GM18526 (cell line): Measurements from ENCODE around the gene MBD6.

Source experiments
- POLR2A ChIP-seq: IDR thresholded peaks from 3 replicates; pipeline ENCODE4 v1.6.1; 2011; ENCODE audit not compliant: insufficient read length; ENCODE audit errors: extremely low read depth

MBD6 gene

DNA sequence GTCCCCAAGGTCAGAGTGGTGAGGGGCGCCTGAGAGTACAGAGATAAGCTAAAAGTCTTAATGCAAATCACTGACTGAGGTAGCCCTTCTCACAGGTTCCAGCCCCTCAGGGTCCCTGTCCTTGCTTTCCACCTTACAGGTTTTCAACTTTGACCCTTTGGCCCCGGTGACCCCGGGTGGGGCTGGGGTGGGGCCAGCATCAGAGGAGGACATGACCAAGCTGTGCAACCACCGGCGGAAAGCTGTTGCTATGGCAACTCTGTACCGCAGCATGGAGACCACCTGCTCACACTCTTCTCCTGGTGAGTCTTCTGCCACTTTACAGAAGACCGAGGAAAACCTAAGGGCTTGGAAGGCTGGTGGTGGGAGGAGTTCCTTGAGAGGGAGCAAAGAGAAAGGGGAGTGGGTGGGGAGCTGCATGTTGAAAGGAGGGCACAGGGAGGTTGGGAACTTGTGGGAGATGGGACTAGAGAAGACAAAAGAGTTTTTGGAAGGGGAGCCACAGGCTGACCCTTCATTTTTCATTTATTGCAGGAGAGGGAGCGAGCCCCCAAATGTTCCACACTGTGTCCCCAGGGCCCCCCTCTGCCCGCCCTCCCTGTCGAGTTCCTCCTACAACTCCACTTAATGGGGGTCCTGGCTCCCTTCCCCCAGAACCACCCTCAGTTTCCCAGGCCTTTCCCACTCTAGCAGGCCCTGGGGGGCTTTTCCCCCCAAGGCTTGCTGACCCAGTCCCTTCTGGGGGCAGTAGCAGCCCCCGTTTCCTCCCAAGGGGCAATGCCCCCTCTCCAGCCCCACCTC lies 2.4 kb downstream of the MBD6 start:
- TF ChIP-seq POLR2A = no peak

DNA sequence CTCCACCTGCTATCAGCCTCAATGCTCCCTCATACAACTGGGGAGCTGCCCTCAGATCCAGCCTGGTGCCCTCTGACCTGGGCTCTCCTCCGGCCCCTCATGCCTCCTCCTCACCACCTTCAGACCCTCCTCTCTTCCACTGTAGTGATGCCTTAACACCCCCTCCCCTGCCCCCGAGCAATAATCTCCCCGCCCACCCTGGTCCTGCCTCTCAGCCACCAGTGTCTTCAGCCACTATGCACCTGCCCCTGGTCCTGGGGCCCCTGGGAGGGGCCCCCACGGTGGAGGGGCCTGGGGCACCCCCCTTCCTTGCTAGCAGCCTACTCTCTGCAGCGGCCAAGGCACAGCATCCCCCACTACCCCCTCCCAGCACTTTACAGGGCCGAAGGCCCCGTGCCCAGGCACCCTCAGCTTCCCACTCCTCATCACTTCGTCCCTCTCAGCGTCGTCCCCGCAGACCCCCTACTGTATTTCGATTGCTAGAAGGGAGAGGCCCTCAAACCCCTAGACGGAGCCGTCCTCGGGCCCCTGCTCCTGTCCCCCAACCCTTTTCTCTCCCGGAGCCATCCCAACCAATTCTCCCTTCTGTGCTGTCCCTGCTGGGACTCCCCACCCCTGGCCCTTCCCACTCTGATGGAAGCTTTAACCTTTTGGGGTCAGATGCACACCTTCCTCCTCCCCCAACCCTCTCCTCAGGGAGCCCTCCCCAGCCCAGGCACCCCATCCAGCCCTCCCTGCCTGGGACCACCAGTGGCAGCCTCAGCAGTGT lies 3.2 kb downstream of the MBD6 start:
- TF ChIP-seq POLR2A = no peak

DNA sequence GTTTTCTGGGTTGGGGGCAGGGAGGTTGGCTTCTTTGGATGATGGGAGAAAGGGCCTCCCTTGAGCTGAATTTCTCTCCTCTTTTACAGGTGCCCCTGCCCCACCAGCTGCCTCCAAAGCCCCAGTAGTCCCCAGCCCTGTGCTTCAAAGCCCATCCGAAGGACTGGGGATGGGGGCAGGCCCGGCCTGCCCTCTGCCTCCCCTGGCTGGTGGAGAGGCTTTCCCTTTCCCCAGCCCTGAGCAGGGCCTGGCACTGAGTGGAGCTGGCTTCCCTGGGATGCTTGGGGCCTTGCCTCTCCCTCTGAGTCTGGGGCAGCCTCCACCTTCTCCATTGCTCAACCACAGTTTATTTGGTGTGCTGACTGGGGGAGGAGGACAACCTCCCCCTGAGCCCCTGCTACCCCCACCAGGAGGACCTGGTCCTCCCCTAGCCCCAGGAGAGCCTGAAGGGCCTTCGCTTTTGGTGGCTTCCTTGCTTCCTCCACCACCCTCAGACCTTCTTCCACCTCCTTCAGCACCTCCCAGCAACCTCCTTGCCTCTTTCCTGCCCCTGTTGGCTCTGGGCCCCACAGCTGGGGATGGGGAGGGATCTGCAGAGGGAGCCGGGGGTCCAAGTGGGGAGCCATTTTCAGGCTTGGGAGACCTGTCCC lies 4.0 kb downstream of the MBD6 start:
- no peak for TF ChIP-seq POLR2A

DNA sequence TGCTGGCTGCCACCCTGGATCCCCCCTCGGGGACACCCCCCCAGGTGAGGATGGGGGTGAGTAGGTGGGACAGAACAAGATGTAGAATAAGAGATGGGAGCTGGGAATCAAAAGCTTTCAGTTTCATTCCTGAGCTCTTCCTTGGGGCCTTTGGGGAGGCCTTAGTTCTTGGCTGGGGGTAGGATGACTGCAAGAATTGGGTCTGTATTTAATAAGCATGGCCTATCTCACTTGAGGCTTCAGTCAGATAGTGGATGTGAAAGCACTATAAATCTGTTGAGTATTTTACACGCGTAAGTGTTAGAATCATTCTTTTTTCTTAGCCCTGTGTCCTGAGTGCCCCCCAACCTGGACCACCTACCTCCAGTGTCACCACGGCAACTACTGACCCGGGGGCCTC lies 4.6 kb downstream of the MBD6 start:
- TF ChIP-seq POLR2A = no peak

DNA sequence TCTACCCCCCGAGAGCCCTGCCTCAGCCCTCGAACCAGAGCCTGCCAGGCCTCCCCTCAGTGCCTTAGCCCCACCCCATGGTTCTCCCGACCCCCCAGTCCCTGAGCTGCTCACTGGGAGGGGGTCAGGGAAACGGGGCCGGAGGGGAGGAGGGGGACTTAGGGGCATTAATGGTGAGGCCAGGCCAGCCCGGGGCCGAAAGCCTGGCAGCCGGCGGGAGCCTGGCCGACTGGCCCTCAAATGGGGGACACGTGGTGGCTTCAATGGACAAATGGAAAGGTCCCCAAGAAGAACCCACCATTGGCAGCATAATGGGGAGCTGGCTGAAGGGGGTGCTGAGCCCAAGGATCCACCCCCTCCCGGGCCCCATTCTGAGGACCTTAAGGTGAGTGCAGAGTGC lies 5.6 kb downstream of the MBD6 start:
- no peak for TF ChIP-seq POLR2A

DNA sequence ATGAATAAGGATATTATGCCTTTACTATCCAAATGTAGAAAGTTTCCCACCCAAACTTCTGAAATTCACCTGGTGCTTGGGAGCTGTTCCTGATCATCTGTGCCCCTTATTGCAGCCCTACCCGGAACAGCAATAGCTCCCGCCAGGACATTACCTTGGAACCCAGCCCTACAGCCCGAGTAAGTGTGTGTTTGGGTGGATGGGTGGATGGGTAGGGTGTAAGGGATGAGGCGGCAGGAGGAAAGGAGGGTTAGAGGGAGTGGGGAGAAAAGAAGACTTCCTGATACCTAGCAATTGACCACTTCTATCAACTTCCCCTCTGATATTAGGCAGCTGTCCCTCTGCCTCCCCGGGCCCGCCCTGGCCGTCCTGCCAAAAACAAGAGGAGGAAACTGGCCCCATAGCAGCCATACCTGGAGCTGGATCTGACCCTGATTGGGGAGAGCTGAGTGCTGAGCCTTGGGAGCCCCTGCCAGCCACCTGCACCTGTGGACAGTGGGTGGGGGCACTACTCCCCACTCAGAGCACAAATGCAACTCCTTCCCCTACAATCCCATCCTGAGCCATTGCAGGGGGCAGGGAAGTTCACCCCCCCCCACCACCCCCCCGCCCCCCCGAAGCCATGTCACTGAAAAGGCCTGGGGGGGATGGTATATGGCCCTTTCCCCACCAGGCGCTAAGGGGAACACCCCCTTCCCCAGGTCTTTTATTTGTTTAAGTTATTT lies 6.4 kb downstream of the MBD6 start:
- TF ChIP-seq POLR2A = no peak

DNA sequence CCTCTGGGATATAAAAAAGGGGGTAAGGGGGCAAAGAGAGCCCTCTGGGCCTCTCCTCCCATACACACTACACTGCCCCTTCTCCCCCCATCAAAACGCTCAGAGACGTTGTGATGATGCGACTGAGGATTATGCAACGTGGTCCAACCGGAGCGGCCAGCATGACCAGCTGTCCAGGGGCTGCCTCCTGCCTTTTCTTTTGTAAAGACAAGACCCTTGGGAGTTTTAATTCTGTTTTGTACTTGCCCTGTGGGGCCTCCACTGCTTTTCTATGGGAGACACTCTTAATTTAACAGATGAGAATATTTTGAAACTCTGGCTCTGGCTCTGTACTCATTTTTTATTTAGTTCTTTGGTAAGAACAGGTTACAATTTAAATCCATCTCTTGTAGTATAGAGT lies 7.2 kb downstream of the MBD6 start:
- no peak for TF ChIP-seq POLR2A

DNA sequence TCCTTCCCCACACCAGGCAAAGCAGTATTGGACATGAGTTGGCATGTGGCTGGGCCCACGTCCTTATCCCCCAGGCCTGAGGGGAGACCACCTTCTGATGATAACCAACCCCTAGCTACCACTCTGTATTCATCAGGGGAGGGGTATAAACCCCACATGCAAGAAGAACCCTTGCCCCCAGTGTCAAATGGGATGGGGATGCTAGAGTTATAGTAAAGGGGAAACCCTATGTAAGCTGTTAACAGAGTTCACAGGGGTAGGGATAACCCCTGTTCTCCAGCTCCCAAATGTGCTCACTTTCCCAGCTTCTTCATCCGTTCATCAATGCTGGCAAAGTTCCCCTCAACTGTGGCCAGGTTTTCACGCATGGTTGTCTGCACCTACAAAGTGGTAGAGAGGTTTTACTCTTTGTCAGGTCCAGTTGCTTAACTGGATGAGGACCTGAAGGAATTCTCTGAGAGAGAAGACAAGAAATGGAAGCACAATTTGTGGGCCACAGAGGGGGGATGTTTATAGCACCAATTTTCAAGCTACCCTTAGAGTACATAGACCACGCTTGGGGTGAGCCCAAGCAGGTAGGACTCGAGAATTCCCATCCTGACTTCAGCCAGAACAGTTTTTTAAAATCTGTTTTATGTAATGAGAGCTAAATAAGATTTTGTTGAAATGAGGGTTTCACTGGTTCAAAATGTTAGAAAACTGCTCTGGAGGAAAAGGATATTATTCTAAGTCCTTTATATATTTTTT lies 7.9 kb downstream of the MBD6 start:
- no peak for TF ChIP-seq POLR2A

DNA sequence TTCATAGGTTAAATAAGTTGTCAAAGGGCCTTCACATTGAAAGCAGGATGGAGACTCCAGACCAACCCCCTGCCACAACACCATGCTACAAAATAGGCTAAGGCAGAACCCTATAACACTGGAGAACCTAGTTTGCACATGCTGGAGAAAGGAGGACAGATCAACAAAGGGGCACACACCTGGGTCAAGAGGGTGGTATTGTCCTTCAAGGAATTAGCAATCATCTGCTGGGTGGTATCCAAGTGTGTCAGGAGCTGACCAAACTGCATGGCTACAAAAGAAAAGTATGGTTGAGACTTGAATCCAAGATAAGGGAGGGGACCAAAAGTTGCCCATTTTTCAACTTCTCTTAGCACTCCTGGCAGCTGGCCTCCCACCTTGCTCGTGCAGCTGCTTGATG lies 9.2 kb downstream of the MBD6 start:
- TF ChIP-seq POLR2A = no peak

DNA sequence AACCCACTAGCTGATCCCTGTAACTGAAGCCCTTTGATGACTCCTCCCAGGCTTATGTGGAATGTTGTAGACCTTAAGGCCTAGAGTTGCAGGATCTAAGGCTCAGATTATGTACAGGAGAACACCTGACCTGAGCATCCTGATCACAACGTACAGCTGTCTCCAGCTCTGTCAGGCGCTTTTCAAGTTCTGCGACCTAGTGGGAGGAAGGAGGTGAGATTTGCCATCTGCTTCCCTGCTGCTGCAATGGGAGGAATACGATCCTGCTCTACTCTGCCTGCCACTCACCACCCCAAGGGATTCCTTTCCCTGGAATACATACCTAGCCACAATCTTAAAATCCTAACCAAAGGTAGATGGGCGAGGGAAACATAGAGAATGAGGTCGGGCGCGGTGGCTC lies 10.5 kb downstream of the MBD6 start:
- TF ChIP-seq POLR2A = no peak

DNA sequence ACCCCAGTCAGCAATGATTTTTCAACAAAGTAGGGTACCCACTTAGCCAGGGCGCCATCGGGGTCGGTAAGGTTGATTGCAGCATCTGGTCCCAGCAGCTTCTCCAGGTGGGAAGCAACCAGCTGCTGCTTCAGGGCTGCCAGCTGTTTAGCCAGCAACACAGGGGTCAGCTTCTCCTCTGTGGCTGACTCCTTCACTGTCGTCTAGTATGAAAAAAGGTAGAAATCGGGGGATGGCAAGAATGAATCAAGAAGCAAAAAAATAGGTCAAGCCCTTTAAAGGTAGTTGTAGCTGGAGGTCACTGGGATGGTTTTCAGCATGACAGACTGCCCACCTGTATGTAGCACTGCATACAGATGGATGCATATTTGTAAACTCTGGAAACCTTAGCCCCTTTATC lies 11.6 kb downstream of the MBD6 start:
- no peak for TF ChIP-seq POLR2A

DNA sequence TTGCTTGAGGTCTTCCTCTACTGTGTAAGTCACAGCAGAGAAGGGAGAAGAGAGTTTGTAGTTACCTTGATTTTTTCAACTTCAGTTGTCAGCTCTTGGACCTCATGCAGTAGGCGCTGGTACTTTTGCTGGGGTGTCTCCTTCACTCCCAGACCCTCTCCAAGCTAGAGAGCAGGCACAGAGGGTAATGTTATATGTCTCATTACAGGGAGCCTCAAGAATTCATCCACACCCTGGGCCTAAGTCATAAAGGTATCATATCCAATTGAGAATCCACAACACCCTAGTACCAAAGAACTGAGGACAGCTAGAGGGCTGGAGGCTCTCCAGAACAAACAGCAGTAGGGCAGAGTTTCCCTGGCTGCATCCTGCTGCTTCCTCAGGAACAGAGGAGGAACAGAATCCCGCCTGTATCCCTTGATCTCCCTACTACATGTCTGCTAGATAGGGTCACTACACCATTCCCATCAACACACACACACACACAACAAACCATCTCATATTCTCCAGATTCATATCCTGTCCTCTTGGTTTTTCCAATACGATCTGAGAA lies 12.4 kb downstream of the MBD6 start:
- no peak for TF ChIP-seq POLR2A

DNA sequence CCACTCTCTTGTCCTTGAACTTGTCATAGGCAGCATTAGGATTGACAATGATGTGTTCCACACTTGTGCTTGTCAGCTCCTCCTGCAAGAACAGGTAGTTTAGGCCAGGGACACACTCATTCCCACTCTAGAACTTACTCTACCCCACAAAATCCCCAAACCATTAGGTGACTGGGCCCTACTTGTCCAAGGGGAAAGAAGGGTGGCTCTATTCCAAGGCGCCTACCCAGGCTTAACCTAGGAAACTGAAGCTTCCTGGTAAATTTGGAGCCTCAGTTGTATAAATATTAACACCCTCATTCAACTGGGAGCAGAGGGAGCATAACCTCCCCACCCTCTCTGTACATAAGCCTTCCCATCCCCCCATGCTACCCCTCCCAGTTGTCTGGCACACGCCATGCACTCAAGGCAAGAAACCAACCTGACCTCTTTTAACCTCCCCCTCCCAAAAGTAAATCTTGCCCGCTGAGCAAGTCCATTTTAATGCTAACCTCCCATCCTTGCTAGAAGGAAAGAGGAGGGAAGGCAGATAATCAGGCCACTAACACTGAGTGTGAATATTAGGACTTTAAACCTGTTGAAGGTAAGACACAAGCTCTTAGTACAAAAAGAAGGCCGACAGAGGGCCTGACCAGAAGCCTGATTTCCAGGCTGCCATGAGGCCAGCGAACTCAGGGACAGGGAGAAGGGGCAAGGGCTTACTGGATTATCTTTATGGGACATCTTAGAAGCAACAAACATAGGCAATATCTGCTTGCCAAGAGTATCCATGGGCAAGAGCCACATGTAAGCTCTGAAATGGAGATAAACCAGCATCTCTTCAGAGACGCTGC lies 13.4 kb downstream of the MBD6 start:
- TF ChIP-seq POLR2A = no peak

DNA sequence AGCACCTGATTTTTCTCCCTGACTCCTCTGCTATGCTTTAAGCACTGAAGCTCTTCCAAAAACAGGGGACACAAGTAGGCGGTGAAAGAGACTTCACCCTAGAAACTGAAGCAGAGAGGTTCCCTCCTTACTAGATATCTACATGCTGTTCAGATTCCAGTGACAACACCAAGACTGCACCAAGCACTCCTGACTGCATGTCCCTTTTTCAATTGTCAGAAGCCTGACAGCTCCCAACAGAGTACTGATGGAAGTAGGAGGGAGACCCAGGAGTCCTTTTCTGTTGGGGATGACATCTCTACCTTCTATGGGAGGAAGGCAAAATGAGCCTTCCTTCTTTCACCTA lies 13.9 kb downstream of the MBD6 start:
- TF ChIP-seq POLR2A = no peak
